HG03457 (cell line): ENCODE measurements around the gene C16orf89.
A peak's percentile ranks its signal among the peaks of the same experiment; 100 is the strongest.
"Not testable (repeated sequence)": the region's sequence is repeated elsewhere in the genome, so short reads cannot be mapped to it uniquely, and the experiment has no call there.

Experiments
- ATAC-seq: cut with Tn5 transposase; IDR thresholded peaks from one replicate; pipeline ENCODE4 v1.9.1; 2021; ENCODE audit warnings: moderate number of reproducible peaks; ENCODE audit not compliant: unreplicated experiment

Gene C16orf89

DNA sequence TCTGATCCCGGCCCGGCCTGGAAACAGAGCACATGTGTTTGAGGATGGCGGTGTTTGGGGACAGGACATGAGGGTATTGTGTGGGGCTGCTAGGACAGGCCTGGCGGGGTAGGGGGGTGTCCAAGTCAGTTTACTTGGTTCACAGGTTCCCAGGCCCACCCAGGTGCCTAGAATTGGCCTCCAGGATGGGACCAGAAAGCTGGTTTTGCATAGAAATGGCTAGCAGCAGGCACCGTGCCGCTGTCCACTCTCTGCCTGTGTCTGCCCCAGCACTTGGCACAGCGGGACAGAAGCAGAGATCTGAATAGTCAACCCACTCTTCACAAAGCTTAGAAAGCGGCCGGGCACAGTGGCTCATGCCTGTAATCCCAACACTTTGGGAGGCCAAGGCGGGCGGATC lies 20.0 kb upstream of the C16orf89 start:
- ATAC-seq: not testable (repeated sequence)

DNA sequence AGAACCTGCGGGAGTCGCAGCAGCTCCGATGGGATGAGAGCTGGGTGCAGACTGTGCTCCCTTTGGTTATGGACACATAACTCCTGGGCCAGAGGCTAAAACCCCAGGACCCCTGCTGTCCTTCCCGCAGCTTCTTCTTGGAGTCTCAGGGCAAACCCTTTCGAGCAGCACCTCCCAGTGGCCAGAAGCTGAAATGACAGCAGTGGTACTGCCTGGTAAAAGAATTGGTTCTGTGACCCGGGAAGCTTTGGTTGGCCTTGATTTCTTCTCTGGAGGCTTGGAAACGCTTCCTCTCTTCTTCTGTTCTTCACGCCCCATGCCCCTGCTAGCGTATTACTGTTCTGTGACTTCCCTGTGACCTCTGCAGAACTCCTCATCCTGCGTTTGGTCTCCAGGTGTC lies 19.0 kb upstream of the C16orf89 start:
- not testable (repeated sequence) for ATAC-seq

DNA sequence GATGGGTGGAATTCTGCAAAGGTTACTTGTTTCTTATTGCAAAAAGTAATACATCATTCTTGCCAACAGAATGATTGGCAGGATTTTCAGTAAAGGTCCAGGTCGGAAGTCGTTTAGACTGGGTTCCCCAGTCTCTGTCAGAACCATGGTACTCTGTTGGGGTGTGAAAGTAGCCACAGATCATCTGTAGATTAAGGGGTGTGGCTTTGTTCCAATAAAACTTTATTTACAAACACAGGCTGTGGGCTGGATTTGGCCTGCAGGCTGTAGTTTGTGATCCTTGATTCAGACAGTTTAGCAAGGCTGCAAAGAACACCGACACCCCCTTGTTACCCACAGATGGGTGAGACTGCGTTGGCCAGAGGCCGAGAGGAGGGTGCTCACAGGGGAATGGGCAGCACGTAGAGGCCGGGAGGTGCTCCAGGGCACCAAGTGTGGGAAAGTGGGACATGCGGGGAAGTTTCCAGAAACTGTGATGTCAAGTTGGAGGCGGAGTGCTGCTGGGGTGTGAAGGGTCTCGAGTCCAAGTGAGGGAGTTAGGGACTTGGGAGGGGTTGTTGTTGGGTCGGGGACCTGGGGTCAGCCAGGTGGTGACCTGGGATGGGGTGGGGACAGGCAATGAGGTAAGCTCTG lies 18.5 kb upstream of the C16orf89 start:
- ATAC-seq: not testable (repeated sequence)

DNA sequence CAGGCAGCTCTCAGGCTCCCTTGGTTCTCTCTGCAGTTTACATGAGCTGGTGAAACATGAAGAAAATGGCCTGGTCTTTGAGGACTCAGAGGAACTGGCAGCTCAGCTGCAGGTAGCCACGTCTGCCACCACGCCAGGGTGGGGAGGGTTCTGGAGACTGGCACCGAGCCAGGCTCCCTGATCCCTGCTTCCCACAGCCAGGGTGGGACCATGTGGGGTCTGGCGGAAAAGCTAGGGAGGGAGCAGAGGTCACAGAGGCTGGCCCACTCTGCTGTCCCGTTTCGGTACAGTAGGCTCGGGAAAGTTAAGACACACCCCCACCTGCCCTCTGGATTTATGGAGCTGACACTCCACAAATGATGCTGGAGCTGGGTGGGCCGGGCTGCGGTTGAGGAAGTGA lies 17.9 kb upstream of the C16orf89 start:
- ATAC-seq: not testable (repeated sequence)

DNA sequence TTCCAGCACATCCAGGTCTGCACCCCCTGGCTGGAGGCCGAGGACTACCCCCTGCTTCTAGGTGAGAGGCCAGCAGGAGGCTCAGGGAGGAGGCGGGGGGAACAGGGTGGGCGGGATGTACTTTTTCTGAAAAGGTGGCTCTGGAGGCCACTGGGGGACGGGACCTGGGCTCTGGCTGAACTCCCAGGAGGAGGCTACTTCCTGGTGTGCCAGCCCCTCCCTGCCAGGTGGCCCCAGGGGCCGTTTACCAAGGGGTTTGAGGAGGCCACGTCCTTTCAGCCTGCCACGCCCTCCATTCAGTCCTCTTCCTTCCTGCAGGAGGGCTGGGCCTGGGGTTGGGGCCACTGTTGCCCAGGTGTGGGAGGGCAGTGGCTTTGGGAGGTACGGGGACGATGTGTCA lies 15.2 kb upstream of the C16orf89 start:
- not testable (repeated sequence) for ATAC-seq

DNA sequence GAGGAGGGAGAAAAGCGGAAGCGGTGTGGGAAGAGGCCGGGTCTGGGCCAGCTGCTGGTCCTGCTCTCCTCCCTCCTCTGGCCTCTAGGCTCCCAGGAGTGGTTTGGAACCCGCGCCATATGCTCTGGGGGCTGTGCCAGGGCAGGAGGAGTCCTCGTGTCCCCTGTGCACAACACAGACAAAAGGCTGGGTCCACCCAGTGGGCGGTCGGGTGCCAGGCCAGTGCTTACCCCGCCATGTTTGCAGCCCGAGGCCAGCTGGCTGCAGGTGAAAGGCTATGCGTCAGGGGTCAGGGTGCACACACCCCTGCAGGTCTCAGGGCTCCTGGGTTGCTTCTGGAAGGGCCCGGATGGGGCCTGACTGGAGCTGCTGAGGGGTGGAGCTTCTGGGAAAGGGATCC lies 14.7 kb upstream of the C16orf89 start:
- ATAC-seq: not testable (repeated sequence)

DNA sequence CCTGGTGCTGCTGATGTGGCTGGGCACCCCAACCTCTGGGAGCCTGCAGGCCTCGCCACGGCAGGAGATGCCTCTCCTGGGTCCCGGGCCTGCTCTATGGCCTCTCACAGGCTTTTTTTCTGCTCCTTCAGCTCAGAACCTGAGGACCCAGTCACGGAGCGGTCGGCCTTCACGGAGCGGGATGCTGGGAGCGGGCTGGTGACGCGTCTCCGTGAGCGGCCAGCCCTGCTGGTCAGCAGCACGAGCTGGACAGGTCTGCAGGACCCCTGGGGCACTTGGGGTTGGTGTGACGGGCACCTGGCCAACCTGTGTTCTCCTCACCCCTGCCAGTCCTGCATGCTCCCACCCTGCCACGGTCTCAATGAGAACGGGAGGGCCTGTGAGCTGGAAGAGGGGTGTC lies 12.9 kb upstream of the C16orf89 start:
- ATAC-seq: no peak

DNA sequence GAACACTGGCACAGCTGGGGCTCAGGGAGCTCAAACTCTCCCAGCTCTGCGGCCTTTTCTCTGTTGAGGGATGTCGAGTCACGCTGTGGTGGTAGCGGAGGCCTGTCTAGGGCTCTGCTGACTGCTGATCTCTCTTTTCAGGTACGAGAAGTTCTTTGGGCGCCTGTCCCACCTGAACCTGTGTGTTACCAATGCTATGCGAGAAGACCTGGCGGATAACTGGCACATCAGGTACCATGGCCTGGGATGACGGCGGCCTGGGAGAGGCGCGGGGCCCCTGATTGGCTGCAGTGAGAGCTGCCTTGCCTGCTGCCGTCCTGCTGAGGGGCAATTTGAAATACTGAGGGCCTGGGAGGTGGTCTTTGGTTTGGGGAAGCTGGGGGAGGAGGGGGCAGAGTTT lies 11.5 kb upstream of the C16orf89 start:
- no peak for ATAC-seq

DNA sequence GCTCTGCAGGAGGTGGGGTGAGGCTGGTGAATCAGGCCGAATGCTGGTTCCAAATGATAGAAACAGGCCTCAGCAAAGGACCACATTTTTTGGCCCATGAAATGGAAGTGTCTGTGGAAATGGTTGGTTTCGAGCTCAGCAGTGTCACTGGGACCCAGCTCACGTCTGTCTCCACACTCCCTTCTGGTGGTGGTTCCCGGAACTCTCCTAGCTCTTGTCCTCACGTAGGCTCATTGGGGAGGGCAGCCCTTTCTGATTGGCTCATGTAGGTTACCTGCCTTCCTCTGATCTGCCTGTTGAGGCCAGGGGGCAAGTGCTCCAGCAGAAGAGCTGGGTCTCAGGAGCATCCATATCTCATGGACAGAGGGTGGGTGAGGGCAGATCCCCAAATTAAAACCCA lies 9.9 kb upstream of the C16orf89 start:
- ATAC-seq: no peak

DNA sequence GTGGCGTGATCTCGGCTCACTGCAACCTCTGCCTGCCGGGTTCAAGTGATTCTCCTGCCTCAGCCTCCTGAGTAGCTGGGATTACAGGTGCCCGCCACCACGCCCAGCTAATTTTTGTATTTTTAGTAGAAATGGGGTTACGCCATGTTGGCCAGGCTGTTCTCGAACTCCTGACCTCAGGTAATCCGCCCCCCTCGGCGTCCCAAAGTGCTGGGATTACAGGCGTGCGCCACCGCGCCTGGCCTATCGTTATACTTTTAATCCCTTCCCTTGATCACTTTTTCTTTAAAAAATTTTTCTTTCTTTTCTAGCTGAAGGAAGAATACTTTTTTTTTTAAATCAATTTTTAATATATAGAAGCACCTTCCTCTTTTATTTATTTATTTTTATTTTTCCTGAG lies 8.0 kb upstream of the C16orf89 start:
- not testable (repeated sequence) for ATAC-seq

DNA sequence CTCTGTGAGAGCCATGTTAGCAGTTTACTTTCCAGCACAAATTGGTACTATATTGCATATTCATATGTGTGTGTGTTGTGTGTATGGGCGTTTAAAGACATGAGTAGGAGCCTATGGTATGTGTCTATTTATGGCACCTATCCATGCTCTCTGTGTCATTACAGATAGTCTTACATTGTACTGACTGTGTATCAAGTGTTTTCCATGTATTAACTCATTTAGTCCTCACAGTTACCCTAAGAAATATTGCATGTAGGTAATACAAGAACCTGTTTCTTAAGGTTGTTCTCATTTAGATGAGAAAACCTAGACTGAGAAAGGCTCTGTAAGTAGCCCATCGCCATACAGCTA lies 7.5 kb upstream of the C16orf89 start:
- ATAC-seq: no peak

DNA sequence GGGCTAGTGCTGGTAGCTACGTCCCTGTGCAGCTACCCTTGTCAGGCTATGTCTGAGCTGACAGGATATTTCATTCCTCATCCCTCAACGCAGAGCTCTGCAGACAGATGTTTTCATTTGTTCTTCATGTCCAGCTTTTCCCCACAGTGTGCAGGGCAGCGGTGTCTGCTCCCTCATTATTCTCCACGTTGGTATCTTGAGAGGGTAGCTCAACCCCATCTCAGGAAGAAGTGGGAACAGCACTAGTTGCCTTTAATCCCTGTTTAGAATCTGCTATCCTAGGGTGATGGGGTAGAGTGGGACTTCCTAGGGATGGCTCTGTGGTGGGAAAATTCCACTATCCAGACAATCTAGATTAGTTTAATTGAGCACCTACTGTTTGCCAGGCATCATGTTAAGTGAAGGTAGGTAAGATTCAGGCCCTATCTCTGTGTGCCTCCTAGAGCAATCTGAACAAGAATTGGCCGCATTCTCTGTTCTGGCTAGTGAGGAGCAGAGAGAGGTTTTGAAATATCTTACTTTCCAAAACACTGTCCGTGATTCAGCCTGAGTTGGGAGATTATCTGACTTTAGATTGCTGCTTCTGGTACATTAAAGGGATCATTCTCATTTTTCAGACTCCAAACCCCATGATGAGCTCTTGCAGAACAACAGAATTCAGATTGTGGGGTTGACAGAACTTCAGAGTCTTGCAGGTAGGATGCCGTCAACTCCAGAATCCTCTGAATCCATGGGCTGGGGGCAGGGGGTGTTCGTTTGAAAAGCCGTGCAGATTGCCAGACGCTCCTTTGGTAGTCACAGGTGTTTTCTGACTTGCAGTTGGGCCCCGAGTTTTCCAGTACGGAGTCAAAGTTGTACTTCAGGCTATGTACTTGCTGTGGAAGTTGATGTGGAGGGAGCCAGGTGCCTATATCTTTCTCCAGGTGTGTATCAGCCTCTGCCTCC lies 6.8 kb upstream of the C16orf89 start:
- no peak for ATAC-seq

DNA sequence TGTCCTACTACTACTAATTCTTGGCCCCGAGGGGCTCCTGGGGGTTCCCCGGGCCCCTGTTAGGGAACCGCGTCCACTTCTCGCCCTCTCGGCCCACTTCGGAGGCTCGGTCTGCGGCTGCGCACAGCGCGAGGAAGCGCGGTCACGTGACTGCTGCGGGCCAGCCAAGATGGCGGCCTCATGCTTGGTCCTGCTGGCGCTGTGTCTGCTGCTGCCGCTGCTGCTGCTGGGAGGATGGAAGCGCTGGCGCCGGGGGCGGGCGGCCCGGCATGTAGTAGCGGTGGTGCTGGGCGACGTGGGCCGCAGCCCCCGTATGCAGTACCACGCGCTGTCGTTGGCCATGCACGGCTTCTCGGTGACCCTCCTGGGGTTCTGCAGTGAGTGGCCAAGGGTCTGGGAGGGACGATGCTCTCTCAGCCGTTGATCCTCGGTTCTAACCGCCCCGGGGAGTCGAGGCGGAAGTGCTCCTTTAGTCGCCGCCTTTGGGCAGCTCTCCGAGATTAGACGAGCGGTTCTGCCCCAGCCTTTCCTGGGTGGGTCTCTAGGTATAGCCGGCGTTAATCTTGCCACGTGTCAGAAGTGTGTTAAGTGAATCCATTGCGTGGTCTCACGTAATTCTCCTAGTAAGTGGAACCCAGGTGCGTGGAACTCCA lies 6.1 kb upstream of the C16orf89 start, which contains the start of gene ALG1:
ALG1 (plus strand) TSS at position 163 of the 653 bp plus-strand sequence; CDS start at position 170, 7 bp downstream.
- peak; percentile 80 for ATAC-seq

DNA sequence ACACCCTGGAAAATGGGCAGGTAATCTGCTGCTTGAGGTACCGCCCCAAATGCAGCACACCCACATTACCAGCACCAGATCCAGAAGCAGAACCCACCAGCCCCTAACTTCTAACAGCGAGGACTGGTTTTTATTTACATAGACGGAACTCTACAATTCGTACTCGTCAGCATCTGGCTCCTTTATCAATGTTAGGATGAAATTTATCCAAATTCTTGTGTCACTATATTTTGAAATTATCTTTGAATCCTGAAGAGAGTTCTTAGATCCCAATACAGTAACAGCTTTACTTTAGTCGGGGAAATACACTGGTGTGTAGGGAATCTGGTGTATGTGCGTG lies 5.6 kb upstream of the C16orf89 start:
- no peak for ATAC-seq

DNA sequence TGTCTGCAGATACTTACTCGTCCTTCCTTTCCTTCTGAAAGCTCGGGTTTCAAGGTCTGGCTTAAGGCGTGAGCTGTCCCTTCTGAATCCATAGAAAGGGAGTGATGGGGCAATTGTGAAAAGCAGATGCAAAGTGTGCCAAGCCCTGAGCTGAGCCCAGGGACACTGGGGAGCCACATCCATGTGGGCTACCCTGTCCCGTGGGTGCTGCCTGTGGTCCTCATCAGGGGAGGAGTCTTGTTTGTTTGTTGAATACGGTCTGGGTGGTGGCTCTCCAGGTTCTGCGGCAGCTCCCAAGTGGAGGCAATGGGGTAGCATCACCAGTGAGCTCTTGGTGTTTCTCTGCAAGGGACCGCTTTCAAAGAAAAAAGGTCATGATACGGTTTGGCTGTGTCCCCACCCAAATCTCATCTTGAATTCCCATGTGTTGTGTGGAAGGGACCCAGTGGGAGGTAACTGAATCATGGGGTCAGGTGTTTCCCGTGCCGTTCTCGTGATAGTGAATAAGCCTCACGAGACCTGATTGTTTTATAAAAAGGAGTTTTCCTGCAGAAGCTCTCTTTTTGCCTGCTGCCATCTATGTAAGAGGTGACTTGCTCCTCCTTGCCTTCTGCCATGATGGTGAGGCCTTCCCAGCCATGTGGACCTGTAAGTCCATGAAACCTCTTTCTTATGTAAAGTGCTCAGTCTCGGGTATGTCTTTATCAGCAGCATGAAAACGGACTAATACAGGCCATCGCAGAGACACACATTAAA lies 4.9 kb upstream of the C16orf89 start:
- no peak for ATAC-seq

DNA sequence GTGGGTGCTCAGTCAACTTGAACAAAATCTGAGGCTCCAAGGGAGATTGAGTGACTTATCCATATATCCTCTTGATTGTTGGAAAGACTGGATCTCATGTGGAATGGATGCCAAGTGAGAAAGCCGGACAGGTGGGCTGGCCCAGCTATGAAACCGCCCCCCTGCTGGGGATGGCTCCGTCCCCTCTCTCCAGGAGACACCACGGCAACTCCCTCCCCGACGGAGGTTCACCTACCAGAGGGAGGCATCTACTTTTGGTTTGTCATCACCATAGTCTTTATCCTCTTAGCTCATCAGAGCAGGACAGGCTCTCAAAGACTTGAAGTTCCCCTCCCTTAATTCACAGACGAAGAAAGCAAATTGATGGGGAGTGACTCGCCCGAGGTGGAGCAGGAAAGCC lies 4.1 kb upstream of the C16orf89 start:
- ATAC-seq: no peak

DNA sequence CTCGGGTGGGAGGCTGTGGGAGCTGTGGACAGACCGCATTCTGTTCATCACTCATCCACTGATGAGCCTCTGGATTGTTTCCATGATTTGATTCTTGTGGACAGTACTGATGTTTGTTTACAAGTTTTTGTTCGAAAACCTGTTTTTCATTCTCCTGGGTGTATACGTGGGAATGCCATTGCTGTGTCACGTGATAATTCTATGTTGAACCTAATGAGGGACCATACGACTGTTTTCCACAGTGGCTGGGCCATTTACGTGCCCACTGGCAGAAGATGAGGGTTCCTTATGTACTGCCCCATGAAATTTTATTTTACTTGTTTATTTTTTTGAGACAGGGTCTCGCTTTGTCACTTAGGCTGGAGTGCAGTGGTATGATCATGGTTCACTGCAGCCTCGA lies 3.3 kb upstream of the C16orf89 start:
- ATAC-seq: no peak

DNA sequence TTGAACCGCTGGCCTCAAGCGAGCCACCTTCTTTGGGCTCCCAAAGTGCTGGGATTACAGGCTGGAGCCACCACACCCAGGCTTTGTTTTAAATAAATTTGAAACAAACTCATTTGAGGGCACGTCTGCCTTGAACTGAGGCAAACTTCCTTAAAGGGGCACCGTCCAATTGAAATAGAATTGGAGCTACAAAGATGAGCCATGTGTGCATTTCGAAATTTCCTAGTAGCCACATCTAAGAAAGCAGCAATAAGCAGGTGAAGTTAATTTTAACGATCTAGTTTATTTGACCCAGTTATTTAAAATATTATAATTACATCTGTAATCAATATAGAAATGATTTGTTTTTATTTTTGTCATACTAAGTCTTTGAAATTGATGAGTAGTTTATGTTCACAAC lies 755 bp upstream of the C16orf89 start:
- no peak for ATAC-seq

DNA sequence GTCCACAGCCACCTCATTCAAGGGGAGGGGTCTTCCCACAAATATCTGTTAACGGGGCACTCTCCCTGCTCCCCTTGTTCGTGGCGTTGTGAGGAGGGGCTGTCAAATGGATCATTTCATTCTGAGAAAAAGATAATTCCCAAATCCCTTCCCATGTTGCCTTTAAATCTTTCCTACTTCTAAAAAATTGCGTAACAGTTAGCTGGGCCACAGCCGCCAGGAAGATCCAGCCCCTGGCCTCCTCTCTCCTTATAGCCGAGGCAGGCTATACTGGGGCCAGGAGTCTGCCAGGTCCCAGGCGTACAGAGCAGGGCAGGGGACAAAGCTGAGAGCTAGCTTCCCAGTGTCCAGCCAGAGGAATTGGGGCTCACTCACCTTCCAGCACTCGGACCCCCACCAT lies 430 bp downstream of the C16orf89 start:
- no peak for ATAC-seq

DNA sequence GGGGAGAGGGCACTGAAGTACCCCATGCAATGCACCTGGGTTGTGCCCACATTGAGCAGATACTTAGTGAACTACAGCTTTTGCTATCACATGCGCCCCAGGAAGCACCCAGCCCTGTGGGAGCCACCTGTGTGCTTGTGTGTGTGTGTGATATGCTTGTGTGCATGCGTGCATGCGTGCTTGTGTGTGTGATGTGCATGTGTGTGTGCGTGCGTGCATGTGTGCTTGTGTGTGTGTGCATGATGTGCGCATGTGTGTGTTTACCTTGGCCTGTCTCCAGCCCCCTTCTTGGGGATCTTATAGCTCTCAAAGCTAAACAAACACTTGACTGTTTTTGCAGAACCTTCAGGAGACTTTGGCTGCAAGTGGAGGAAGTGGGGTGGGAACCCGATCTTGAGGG lies 841 bp downstream of the C16orf89 start:
- ATAC-seq: no peak
